Activated T-cell treated with anti-CD3 and anti-CD28 coated beads for 1 hour (primary cell): ENCODE measurements around the gene WFDC10B.
"Not testable (repeated sequence)": the region's sequence is repeated elsewhere in the genome, so short reads cannot be mapped to it uniquely, and the experiment has no call there.

ENCODE experiments used
- DNase-seq: peaks from one replicate; pipeline ENCODE4 v3.0.0-alpha.2; 2020; ENCODE audit warnings: low read depth

The WFDC10B gene

GRCh38 chr20:45647441-45648050 lies 57.3 kb downstream of the WFDC10B start:
- DNase-seq = no peak

GRCh38 chr20:45646875-45647274 lies 57.9 kb downstream of the WFDC10B start:
- DNase-seq = no peak

GRCh38 chr20:45645869-45646268 lies 59.0 kb downstream of the WFDC10B start:
- DNase-seq = not testable (repeated sequence)

DNA sequence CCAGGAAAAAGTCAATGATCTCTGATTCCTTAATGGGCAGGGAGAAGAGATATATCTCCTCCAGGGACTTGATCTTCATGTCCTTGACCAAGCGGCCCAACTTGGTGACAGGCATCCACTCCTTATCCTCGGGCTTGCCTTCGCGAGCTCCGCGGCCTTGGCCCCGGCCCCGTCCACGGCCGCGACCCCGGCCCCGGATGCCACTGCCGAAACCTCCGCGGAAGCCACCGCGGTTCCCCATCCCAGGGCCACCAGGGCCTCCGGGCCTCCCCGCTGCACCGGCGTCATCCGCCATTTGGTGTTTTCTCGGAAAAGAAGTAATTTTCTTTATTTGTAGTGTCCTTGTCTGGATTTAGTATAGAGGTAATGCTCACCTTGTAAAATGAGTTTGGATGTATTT lies 63.7 kb downstream of the WFDC10B start:
- not testable (repeated sequence) for DNase-seq

DNA sequence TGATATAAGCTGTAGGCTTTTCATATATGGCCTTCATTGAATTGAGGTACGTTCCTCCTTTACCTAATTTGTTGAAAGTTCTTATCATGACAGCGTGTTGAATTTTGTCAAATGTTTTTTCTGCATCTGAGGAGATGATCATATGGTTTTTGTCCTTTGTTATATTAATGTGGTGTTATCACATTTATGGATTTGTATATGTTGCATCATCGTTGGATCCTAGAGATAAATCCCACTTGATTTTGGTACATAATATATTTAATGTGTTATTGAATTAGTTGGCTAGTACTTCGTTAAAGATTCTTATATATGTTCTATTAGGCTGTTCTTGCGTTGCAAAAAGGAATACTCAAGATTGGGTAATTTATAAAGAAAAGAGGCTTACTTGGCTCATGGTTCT lies 65.1 kb downstream of the WFDC10B start:
- no peak for DNase-seq

DNA sequence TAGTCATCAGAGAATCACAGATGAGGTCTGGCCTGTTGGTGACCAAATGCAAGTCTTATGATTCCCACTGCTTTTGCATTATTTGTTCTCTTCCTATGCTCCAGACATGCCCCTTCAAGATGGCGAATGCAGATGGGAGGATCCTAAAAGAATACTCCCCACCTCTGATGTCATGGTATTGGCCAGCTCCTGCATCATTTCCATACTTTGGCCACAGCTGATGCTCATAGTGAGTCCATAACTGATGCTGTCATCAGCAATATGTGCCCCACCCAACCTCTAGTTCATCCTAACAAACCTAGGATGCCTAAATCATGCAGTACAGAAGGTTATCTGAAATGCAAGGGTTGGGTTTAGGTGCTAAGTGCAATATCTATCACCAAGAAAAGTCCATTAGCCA lies 68.3 kb downstream of the WFDC10B start:
- DNase-seq = no peak
